SU-DHL-6 (cell line): Measurements from ENCODE around the gene SEMA3G.

ENCODE experiments used
- H2AFZ ChIP-seq: fragments of 200-600 bp; sonication (generic); 2 replicates; pipeline ENCODE4 v1.6.1; 2014; ENCODE audit warnings: low read depth, mild to moderate bottlenecking, moderate library complexity, mixed read lengths, antibody characterized with exemption, low read length; ENCODE audit not compliant: severe bottlenecking
- H3F3A ChIP-seq: fragments of 200-600 bp; shearing (Covaris generic); 2 replicates; pipeline ENCODE4 v1.6.0; 2016; ENCODE audit warnings: antibody characterized with exemption, mild to moderate bottlenecking; ENCODE audit not compliant: insufficient read depth
- H3K27ac ChIP-seq: fragments of 200-600 bp; sonication (generic); 2 replicates; pipeline ENCODE4 v1.5.1; 2016; ENCODE audit warnings: low read depth, mild to moderate bottlenecking, low read length, moderate library complexity, mixed read lengths
- H3K27me3 ChIP-seq: fragments of 200-600 bp; sonication (generic), shearing (Covaris generic); 2 replicates; pipeline ENCODE4 v1.6.0; 2014; ENCODE audit warnings: mild to moderate bottlenecking, low read length
- H3K36me3 ChIP-seq: fragments of 200-600 bp; sonication (generic); 2 replicates; pipeline ENCODE4 v1.6.1; 2014; ENCODE audit warnings: mild to moderate bottlenecking, low read length, mixed read lengths
- H3K4me2 ChIP-seq: fragments of 300-600, 200-600 bp; shearing (Covaris generic), sonication (generic); 2 replicates; pipeline ENCODE4 v1.6.0; 2014; ENCODE audit warnings: low read length, low read depth, mild to moderate bottlenecking; ENCODE audit not compliant: poor library complexity, severe bottlenecking
- H3K4me3 ChIP-seq: fragments of 200-600 bp; sonication (generic); 2 replicates; pipeline ENCODE4 v1.5.1; 2014; ENCODE audit warnings: antibody characterized with exemption, low read length, mild to moderate bottlenecking, mixed read lengths; ENCODE audit not compliant: insufficient read depth, poor library complexity, severe bottlenecking
- H3K79me2 ChIP-seq: fragments of 200-600 bp; sonication (generic); 2 replicates; pipeline ENCODE4 v1.6.1; 2014; ENCODE audit warnings: mild to moderate bottlenecking, low read length, moderate library complexity; ENCODE audit not compliant: insufficient read depth
- H3K9ac ChIP-seq: fragments of 200-600 bp; sonication (generic); 2 replicates; pipeline ENCODE4 v1.7.0; 2014; ENCODE audit warnings: mild to moderate bottlenecking, low read length
- H3K9me2 ChIP-seq: fragments of 200-600 bp; sonication (generic); replicated peaks from 2 replicates; pipeline ENCODE4 v1.6.1; 2014; ENCODE audit warnings: low read length; ENCODE audit not compliant: insufficient read depth
- H3K9me3 ChIP-seq: fragments of 200-600 bp; sonication (generic); 2 replicates; pipeline ENCODE4 v1.6.1; 2014; ENCODE audit warnings: low read length, mixed read lengths; ENCODE audit not compliant: insufficient read depth
- H4K20me1 ChIP-seq: fragments of 200-600 bp; sonication (generic); 2 replicates; pipeline ENCODE4 v1.6.1; 2014; ENCODE audit warnings: low read depth, mild to moderate bottlenecking, antibody characterized with exemption, low read length, moderate library complexity, mixed read lengths
- EZH2phosphoT487 ChIP-seq: fragments of 200-600 bp; sonication (generic), shearing (Covaris generic); conservative IDR thresholded peaks from 2 replicates; pipeline ENCODE4 v1.6.1; 2018; ENCODE audit warnings: mild to moderate bottlenecking, antibody characterized with exemption, low read length, moderate library complexity, mixed read lengths
- TF ChIP-seq, protein P1 (sequence below): fragments of 200-600 bp; sonication (generic); IDR thresholded peaks from one replicate; pipeline ENCODE4 v1.5.1; 2017; ENCODE audit warnings: antibody characterized with exemption, mild to moderate bottlenecking, low read length, moderate library complexity; ENCODE audit not compliant: insufficient read depth, poor library complexity, severe bottlenecking

Gene SEMA3G

DNA sequence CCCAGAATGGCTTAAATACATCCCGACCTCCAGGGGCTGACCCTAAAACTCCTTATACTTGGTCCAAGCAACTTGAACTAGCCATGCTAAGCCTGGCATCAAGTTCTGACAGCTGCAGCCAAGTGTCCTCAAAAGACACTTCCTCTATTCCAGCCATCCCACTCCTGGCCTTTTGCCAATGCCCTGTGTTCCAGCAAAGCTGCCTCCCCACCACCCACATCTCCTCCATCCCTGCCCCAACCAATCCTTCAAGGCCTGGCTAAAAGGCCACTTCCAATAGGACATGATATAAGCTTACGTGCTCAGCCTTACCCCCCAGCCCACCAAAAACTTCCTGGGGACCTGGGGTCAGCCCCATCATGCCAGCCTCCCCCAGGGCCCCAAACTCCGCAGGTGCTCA, 40.9 kb downstream of the SEMA3G start:
- Histone ChIP-seq H4K20me1 (no peaks in the 10 kb centered on the region), H3K4me3 (no peak overlapping the region), H2AFZ (no peak overlapping the region), H3K9me3 (no peaks in the 10 kb centered on the region), H3K36me3 (no peaks in the 10 kb centered on the region), H3K9ac (no peak overlapping the region), H3F3A (no peaks in the 10 kb centered on the region), H3K27ac (no peak overlapping the region), H3K79me2 (peaks cover 6% of the 10 kb centered on the region), H3K9me2 (no peaks in the 10 kb centered on the region), H3K27me3 (no peaks in the 10 kb centered on the region), H3K4me2 (no peak overlapping the region)
- TF ChIP-seq, protein P1, sequence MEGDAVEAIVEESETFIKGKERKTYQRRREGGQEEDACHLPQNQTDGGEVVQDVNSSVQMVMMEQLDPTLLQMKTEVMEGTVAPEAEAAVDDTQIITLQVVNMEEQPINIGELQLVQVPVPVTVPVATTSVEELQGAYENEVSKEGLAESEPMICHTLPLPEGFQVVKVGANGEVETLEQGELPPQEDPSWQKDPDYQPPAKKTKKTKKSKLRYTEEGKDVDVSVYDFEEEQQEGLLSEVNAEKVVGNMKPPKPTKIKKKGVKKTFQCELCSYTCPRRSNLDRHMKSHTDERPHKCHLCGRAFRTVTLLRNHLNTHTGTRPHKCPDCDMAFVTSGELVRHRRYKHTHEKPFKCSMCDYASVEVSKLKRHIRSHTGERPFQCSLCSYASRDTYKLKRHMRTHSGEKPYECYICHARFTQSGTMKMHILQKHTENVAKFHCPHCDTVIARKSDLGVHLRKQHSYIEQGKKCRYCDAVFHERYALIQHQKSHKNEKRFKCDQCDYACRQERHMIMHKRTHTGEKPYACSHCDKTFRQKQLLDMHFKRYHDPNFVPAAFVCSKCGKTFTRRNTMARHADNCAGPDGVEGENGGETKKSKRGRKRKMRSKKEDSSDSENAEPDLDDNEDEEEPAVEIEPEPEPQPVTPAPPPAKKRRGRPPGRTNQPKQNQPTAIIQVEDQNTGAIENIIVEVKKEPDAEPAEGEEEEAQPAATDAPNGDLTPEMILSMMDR = no peak
- TF ChIP-seq EZH2phosphoT487 = no peak

DNA sequence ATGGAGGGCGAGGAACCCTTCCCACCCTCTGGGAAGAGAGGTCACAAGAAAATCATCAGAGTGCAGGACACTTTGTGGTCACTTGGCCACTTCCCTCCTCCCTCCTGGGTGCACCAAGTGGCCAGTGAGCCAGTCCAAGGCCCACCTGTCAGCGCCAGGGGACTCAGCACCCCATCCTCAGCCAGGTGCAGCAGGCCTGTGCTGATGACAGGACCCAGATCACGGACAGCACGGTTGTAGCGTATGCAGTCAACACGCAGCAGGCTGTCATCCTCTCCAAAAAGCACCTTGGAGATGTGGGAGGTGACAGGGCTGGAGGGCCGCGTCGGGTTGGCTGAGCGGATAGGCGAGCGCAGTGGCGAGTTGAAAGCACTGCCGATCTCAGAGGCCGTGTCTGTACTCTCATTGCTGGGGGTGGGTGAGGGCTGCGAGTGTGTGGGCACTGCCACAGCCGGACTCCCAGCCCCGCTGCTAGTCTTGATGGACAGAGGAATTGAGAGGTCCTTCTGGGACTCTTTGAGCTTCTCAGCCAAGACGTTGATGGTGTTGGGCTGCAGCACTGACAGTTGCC, 41.5 kb downstream of the SEMA3G start:
- no peaks in the 10 kb centered on the region for H3K9me2 ChIP-seq
- H3K79me2 ChIP-seq = no peaks in the 10 kb centered on the region; the same call in 1 of the 2 replicates
- no peak overlapping the region for H3K4me2 ChIP-seq
- H4K20me1 ChIP-seq = no peaks in the 10 kb centered on the region
- H3K27me3 ChIP-seq = no peaks in the 10 kb centered on the region
- H3K27ac ChIP-seq = no peak overlapping the region
- no peaks in the 10 kb centered on the region for H3K36me3 ChIP-seq
- H3F3A ChIP-seq = no peaks in the 10 kb centered on the region
- H3K9ac ChIP-seq = no peak overlapping the region
- H3K4me3 ChIP-seq = no peak overlapping the region
- no peak overlapping the region for H2AFZ ChIP-seq
- no peak for TF ChIP-seq EZH2phosphoT487
- TF ChIP-seq, protein P1 = no peak
- no peaks in the 10 kb centered on the region for H3K9me3 ChIP-seq

DNA sequence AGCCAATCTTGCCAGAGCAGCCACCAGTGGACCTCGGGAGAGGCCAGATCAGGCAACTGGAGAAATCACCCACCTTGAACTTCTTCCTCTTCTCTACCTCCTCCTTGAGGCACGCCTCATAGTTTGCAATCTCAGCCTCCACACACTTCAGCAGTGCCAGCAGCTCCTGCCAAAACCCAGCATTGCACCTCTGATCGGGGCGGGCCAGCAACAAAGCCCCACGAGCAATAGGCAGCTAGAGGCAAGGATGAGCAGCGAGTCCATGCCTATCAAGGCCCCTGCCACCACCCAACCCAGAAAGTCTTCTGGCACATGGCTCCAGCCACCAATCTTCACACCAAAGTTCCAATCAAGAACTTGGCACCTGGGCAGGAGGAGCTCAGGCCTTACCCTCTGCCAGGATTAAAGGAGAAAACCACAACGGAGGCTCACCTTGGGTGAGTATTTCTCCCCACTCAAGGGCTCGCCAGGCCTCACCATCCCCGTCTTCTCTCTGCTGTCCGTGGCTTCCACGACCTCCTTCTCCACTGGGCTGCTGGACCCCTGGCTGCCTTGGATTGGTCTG, 42.1 kb downstream of the SEMA3G start:
- H2AFZ ChIP-seq = no peak overlapping the region
- no peak overlapping the region for H3K27ac ChIP-seq
- H3K9me2 ChIP-seq = no peaks in the 10 kb centered on the region
- no peak overlapping the region for H3K4me3 ChIP-seq
- H3K9ac ChIP-seq = no peak overlapping the region
- no peak for TF ChIP-seq EZH2phosphoT487
- TF ChIP-seq, protein P1 = no peak
- no peaks in the 10 kb centered on the region for H3K36me3 ChIP-seq
- no peaks in the 10 kb centered on the region; the same call in 1 of the 2 replicates for H3K79me2 ChIP-seq
- no peaks in the 10 kb centered on the region for H3K27me3 ChIP-seq
- H3F3A ChIP-seq = no peaks in the 10 kb centered on the region
- no peak overlapping the region for H3K4me2 ChIP-seq
- H3K9me3 ChIP-seq = no peaks in the 10 kb centered on the region
- no peaks in the 10 kb centered on the region for H4K20me1 ChIP-seq
